Activated CD4-positive, CD25-positive, alpha-beta regulatory T cell treated with anti-CD3 and anti-CD28 coated beads, Interleukin-2, amount 50 U/mL, for 24 hours (primary cell): ENCODE results near the gene AP2A2.

Experiments
- ATAC-seq, 2 donors: fragments of 150-1000 bp; cut with Tn5 transposase; one replicate each; pipeline ENCODE4 v1.10.0; 2021; ENCODE audit warnings: mild to moderate bottlenecking in 1 of 2, moderate library complexity in 1 of 2

Gene AP2A2

DNA sequence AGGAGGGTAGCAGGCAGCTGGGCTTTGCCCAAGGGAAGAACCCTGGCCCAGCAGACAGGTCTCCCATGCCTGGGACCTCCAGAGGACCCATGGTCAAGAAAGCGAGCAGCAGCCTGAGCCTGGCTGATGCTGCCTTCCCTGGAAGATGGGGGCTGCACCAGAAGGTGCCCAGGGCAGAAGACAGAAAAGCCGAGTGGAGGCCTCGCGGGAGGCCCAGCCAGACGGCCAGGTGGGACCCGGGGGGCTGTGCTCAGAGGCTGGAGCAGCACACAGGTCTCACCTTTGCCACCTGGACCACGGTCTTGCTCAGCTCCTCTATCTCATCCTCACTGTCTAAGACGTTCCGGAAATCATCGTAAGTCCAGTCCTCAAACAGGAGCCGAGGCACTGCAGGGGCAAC, 25.9 kb upstream of the AP2A2 start:
- ATAC-seq, result no peak

GRCh38 chr11:900545-900944, 25.1 kb upstream of the AP2A2 start:
- no peak for ATAC-seq

GRCh38 chr11:901452-902061, 24.1 kb upstream of the AP2A2 start:
- ATAC-seq, result no peak

DNA sequence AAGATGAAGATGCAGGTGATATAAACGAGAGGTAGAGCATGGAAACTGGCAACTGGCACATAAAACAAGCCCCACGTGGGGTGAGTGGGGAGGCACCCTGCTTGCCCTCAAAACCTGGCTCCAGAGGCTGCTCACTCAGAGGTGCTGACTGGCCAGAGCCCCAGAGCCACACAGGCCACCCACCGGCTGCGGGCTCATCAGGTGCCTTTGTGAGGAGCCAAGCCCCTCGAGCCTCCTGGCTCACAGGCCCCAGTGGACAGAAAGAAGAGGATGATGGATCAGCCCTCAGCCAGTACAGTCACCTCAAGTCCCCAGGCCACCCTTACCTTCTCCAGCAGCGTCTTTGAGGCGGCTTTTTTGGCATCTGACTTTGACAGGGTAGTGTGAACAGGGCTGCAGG, 21.3 kb upstream of the AP2A2 start:
- ATAC-seq, result no peak

- ATAC-seq, result no peak
Observed at GRCh38 chr11:905952-906351, 19.7 kb upstream of the AP2A2 start.

DNA sequence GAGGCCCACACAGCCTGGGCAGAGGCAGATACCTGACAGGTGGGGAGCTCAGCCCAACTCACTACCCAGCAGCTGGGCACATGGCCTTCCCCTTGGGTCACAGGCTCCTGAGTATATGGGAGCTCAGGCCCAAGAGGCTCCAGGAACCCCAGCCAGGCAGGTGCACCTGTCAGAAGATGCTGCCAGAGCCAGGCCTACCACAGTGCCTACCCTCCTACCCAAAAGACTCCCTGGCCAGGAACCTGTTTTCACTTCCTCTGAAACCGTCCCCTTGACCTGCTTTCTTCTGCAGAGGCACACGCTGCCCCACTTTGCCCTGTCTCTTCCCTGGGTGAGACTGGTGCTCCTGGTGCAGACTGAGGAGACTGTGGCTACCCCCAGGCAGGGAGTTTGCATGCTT, 18.0 kb upstream of the AP2A2 start:
- ATAC-seq, result no peak

DNA sequence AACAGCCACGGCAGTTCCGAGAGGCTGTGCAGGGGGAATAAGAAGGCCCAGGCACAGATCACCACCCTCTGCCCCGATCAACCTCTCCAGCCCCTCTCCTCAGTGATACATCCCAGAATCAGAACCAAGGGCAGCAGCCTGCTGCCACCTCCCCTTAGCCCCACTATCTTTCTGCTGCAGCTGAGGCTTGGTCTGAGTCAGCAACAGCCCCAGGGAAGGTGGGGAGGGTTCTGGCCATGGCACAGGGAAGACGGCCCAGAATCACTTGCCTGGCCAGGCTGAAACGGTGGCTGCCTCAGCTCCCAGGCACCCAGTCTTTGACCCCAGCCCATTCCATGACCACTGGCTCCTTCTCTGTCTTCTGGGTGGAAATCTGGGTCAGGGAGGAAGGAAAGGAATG, 17.4 kb upstream of the AP2A2 start:
- ATAC-seq, result no peak

- ATAC-seq, result no peak
Observed at GRCh38 chr11:909406-909805, 16.3 kb upstream of the AP2A2 start.

- ATAC-seq, result no peak
Observed at GRCh38 chr11:910044-910588, 15.6 kb upstream of the AP2A2 start.

GRCh38 chr11:910589-911030, 15.1 kb upstream of the AP2A2 start, which contains the start of gene CHID1:
Gene CHID1, minus strand, starts transcription at chr11:910810. Its CDS starts 5,994 bp downstream, at chr11:904816.
- ATAC-seq, result peak; percentile 96 to 97

- peak; percentile 18 to 29 for ATAC-seq
Observed at GRCh38 chr11:911031-911889, 14.4 kb upstream of the AP2A2 start.

DNA sequence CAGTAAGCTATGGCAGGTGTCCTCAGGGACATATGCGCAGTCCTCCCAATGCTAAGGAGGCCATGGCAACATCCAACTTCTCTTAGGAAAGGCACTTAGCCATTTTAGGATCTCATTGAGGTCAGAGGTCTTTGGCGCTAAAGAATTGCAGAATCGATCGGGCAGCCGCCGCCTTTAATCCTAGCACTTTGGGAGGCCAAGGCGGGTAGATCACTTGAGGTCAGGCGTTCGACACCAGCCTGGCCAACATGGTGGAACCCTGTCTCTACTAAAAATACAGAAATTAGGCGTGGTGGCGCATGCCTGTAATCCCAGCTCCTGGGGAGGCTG, 13.8 kb upstream of the AP2A2 start:
- ATAC-seq, result no peak

GRCh38 chr11:912266-912665, 13.4 kb upstream of the AP2A2 start:
- no peak for ATAC-seq

DNA sequence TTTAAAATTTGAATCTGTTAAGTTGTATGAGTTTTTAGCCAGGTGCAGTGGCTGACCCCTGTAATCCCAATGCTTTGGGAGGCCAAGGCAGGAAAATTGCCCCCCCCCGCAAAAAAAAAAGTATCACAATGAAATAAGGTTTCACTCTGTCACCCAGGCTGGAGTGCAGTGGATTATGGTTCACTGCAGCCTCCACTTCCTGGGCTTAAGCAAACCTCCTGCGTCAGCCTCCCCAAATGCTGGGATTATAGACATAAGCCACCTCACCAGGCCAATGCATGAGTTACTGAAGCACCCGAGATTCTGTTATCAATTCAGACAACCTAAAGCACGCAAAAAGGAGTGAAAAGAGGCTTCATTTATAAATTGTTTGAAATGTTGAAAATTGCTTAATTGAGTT, 12.6 kb upstream of the AP2A2 start:
- no peak for ATAC-seq

- ATAC-seq, result no peak
Observed at GRCh38 chr11:914204-914603, 11.5 kb upstream of the AP2A2 start.

DNA sequence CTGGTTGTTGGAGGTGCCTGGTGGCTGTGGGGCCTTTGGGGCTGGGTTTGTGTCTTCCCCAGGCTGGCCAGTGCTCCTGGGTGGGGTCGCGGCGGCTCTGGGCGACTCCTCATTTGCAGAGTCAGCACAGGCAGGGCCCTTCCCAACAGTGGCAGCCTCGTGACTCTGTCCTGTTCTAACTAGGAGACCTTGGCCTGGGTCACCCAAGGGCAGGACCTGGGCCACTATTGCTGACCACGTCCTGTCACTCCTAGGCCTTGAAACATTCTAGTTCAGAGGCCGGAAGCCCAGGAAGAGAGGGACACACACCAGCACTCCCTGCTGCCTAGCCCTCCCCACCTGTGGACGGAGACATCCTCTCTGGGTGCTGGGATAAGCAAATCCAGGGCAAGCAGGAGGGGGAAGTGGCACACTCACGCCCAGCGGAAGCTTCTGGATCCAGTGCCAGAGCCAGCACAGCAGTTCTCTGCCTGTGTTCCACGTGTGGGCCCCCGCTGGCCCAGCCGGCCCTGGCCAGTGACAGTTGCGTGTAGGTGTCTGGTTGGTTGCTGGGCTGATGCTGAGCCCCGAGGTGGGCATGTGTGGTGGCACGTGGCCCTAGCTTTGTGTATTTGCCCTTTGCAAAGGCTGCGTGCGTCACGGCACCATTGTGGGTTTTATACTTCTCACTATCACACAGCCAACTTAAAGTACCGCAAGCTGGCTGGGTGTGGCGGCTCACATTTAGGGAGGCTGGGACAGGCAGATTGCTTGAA, 10.7 kb upstream of the AP2A2 start:
- no peak for ATAC-seq

- no peak for ATAC-seq
Observed at GRCh38 chr11:917426-917825, 8.2 kb upstream of the AP2A2 start.

- ATAC-seq, result no peak
Observed at GRCh38 chr11:921921-922678, 3.6 kb upstream of the AP2A2 start.

- ATAC-seq, result no peak
Observed at GRCh38 chr11:923691-924405, 1.8 kb upstream of the AP2A2 start.

GRCh38 chr11:924406-925157, 1.1 kb upstream of the AP2A2 start:
- no peak for ATAC-seq

GRCh38 chr11:925158-925495, 543 bp upstream of the AP2A2 start:
- no peak for ATAC-seq
